Body of pancreas (tissue), 4 donors: ENCODE measurements around the gene FBN2.

Experiments used
- POLR2A ChIP-seq, 3 donors: fragments of 450-650 bp; IDR thresholded peaks; one replicate each; pipeline ENCODE4 v1.6.1; 2016; ENCODE audit warnings: antibody characterized with exemption in 3 of 3, mild to moderate bottlenecking in 2 of 3
- TF ChIP-seq, protein P1 (sequence below), 7 experiments: fragments of 450-650 bp in 4 of 7; fragments of 200-600 bp in 3 of 7; sonication (generic) in 3 of 7; IDR thresholded peaks; one replicate each; pipeline ENCODE4 v1.5.1; 2016 to 2019; ENCODE audit warnings: antibody characterized with exemption in 7 of 7

DNA sequence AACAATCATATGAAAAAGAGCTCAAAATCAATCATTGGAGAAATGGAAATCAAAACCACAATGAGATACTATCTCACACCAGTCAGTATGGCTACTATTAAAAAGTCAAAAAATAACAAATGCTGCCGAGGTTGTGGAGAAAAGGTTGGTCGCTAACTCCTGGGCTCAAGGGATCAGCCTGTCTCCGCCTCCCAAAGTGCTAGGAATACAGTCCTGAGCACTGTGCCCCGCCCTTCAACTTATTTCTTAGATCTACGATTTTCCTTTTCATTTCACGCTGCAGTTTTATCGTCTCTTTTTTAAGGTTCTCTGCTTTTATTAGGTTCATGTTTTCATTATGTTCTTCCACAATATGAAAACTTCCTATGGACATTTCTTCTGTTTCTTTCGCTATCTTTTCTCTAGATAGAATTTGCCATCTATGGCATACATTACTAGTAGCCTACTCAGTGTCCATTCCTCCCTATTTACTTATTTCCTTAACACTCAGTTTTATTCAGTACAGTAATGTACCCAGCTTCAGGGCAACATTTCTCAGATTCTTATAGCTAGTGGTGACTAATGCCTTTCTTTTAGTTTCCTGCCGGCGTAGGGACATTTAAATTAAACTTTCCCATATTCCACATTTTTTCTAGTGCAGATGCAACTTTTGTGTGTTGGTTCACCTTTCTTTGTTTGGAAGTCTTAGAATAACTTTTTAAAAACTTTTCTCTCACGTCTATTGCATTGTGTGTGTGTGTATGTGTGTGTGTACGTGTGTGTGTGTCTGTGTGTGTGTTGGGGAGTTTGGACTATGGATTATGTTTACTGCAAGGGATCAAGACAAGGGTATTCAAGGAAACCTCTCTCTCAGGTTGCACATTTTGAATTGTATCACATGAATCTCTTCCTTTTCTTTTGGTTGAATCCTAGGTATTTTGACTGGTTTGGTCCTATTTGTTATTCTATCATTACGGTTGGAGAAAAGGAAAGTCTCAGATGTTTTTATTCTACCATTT is 21.6 kb upstream of the FBN2 start:
- TF ChIP-seq, protein P1, sequence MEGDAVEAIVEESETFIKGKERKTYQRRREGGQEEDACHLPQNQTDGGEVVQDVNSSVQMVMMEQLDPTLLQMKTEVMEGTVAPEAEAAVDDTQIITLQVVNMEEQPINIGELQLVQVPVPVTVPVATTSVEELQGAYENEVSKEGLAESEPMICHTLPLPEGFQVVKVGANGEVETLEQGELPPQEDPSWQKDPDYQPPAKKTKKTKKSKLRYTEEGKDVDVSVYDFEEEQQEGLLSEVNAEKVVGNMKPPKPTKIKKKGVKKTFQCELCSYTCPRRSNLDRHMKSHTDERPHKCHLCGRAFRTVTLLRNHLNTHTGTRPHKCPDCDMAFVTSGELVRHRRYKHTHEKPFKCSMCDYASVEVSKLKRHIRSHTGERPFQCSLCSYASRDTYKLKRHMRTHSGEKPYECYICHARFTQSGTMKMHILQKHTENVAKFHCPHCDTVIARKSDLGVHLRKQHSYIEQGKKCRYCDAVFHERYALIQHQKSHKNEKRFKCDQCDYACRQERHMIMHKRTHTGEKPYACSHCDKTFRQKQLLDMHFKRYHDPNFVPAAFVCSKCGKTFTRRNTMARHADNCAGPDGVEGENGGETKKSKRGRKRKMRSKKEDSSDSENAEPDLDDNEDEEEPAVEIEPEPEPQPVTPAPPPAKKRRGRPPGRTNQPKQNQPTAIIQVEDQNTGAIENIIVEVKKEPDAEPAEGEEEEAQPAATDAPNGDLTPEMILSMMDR (IDR thresholded peaks at IDR 0.05) = no peak
- no peak for TF ChIP-seq POLR2A (IDR thresholded peaks at IDR 0.05)
